ENCODE results near the gene MUC3A.
A peak's percentile ranks its signal among the peaks of the same experiment; 100 is the strongest.
"Not testable (repeated sequence)": the region's sequence is repeated elsewhere in the genome, so short reads cannot be mapped to it uniquely, and the experiment has no call there.

MUC3A gene

DNA sequence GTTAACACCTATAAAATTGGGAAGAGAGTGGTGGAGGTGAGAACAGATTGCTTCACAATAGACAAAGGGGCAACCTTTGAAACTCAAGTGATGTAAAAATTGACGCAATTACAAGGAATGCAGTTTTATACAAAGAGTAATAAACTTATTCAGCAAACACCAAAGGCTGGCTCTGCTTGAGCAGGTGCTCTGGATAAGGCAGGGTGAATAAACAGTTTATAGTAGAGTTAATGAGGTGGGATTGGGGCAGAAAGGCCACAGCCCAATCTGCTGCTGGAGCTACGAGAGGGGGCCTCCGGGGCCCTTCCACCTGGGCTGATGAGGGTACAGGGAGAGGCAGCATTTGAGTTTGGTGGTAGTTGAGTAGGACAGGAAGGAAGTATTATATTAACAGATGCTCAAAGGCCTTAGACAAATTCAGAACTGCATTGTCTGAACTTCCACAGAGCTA, 26.1 kb downstream of the MUC3A start:
- DNase-seq, result no peak

DNA sequence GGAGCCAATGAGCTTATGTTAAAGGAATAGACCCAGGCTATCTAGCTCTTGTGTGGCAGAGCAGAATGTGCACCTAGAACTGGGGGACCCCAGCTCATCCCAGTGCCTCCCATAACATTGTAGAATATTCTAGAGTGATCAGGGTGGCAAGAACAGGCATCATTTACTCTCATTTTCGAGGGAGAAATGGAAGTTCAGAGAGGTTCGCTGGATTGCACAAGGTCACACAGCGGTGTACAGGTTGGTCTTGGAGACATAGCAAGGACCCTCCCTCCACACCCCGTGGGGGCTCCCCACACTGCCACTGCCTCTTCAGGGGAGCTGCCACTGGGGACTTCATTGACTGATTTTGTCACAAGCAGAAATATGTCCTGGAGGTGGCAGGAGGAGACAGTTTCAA, 29.0 kb downstream of the MUC3A start:
- DNase-seq, result no peak

DNA sequence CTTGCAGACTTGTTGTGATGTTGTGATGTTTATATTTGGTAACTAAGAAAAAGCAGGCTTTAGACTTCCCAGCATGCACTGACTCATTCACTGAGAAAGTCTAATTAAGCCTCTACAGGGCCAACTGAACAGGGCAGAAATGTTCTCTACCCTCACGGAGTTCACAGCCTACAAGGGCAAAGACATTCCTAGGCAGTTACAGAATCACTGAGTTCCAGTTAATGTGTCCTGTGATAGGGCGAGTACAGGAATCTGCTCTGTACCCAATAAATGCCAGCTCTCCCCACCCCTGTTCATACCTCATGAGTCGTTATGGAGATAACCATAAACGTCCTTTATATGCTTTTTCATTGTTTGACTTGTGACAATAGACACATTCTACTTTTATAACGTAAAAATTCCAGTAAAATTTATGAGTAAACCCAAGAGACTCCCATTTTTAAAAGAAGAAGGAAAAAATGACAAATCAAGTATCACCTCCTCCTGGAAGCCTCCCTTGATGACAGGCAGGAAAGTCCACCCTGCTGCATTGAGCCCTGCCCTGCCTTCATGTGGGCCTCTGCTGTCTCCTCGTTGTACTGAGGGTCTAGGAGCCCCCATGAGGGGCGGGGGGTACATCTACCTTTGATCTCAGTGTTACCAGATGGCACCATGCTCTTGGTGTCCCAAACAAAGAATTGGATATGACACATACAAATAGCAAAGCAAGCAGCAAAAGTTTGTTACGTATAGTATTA, 34.3 kb downstream of the MUC3A start:
- DNase-seq, result no peak

DNA sequence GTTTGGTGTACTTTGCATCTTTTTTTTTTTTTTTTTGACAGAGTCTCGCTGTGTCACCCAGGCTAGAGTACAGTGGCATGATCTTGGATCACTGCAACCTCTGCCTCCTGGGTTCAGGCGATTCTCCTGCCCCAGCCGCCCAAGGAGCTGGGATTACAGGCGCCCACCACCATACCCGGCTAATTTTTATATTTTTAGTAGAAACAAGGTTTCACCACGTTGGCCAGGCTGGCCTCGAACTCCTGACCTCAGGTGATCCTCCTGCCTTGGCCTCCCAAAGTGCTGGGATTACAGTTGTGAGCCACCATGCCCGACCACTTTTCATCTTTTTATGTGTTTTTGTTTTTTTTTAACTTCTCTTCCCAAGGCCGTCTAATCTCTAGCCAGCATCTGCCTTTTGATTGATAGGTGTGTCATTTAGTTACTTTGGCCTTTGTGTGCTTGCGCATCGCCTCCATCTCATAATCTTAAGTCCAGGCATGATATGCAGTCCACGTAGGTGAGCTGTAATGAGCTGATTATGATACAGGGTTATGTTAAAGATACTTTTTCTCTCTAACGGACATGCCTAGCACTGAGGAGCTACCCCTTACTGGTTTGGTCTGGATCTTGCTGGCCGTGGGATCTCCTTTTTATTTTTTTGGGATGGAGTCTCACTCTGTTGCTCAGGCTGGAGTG, 35.0 kb downstream of the MUC3A start:
- DNase-seq, result not testable (repeated sequence)

DNA sequence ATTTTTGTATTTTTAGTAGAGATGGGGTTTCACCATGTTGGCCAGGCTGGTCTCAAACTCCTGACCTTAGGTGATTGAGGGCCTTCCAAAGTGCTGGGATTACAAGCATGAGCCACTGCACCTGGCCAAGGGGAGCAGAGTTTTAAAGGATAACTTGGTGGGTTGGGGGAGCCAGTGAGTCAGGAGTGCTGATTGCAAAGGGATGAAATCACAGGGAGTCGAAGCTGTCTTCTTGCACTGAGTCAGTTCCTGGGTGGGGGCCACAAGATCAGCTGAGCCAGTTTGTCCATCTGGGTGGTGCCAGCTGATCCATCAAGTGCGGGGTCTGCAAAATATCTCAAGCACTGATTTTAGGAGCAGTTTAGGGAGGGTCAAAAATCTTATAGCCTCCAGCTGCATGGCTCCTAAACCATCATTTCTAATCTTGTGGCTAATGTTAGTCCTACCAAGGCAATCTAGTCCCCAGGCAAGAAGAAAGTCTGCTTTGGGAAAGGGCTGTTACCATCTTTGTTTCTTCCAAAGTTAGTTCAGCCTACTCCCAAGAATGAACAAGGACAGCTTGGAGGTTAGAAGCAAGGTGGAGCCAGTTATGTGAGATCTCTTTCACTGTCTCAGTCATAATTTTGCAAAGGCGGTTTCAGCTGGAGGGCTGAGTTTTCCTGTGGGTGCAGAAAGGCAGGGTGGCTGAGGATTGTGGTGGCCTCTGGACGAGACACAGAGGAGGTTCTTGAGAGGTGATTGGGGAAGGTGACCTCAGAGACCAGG, 35.9 kb downstream of the MUC3A start:
- not testable (repeated sequence) for DNase-seq

GRCh38 chr7:100991631-100992030, 42.3 kb downstream of the MUC3A start:
- no peak for DNase-seq

DNA sequence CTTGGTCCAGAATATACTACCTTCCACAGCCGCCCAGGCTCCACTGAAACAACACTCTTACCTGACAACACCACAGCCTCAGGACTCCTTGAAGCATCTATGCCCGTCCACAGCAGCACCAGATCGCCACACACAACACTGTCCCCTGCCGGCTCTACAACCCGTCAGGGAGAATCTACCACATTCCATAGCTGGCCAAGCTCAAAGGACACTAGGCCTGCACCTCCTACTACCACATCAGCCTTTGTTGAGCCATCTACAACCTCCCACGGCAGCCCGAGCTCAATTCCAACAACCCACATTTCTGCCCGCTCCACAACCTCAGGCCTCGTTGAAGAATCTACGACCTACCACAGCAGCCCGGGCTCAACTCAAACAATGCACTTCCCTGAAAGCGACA, 42.9 kb downstream of the MUC3A start:
- not testable (repeated sequence) for DNase-seq

DNA sequence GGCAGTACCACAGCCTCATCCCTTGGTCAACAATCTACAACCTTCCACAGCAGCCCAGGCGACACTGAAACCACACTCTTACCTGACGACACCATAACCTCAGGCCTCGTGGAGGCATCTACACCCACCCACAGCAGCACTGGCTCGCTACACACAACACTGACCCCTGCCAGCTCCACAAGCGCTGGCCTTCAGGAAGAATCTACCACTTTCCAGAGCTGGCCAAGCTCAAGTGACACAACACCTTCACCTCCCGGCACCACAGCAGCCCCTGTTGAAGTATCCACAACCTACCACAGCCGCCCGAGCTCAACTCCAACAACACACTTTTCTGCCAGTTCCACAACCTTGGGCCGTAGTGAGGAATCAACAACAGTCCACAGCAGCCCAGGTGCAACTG, 45.3 kb downstream of the MUC3A start:
- DNase-seq, result not testable (repeated sequence)

DNA sequence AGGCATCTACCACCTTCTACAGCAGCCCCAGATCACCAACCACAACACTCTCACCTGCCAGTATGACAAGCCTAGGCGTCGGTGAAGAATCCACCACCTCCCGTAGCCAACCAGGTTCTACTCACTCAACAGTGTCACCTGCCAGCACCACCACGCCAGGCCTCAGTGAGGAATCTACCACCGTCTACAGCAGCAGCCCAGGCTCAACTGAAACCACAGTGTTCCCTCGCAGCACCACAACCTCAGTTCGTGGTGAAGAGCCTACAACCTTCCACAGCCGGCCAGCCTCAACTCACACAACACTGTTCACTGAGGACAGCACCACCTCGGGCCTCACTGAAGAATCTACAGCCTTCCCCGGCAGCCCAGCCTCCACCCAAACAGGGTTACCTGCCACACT, 49.2 kb downstream of the MUC3A start:
- not testable (repeated sequence) for DNase-seq

DNA sequence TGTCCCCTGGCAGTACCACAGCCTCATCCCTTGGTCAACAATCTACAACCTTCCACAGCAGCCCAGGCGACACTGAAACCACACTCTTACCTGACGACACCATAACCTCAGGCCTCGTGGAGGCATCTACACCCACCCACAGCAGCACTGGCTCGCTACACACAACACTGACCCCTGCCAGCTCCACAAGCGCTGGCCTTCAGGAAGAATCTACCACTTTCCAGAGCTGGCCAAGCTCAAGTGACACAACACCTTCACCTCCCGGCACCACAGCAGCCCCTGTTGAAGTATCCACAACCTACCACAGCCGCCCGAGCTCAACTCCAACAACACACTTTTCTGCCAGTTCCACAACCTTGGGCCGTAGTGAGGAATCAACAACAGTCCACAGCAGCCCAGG, 50.0 kb downstream of the MUC3A start:
- DNase-seq, result not testable (repeated sequence)

DNA sequence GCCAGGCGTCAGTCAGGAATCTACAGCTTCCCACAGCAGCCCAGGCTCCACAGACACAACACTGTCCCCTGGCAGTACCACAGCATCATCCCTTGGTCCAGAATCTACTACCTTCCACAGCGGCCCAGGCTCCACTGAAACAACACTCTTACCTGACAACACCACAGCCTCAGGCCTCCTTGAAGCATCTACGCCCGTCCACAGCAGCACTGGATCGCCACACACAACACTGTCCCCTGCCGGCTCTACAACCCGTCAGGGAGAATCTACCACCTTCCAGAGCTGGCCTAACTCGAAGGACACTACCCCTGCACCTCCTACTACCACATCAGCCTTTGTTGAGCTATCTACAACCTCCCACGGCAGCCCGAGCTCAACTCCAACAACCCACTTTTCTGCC, 50.7 kb downstream of the MUC3A start:
- not testable (repeated sequence) for DNase-seq

GRCh38 chr7:101002333-101002732, 53.0 kb downstream of the MUC3A start:
- not testable (repeated sequence) for DNase-seq

DNA sequence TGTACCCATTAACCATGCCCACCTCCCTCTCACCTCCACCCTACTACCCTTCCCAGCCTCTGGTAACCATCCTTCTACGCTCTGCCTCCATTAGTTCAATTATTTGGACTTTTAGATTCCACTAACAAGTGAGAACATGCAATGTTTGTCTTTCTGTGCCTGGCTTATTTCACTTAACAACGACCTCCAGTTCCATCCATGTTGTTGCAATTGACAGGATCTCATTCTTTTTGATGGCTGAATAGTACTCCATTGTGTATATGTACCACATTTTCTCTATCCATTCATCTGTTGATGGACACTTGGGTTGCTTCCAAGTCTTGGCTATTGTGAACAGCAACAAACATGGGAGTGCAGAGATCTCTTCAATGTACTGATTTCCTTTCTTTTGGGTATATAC, 58.0 kb downstream of the MUC3A start:
- DNase-seq, result not testable (repeated sequence)

DNA sequence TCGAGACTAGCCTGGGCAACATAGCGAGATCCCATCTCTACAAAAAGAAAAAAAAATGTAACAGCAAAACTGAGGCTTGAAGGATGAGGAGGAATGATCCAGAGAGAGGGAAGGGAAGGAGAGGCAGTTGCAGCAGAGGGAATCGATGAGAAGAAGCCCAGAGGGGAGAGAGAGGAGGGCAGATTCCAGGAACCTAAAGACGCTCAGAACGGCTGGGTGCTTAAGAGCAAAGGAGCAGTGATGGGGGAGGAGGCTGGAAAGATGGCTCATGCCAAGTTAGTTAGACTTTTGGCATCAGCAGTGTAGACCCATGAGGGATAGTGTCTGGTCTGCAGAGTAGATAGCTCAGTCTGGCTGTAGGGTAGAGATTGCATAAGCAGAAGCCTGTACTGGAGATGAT, 60.3 kb downstream of the MUC3A start:
- DNase-seq, result no peak

GRCh38 chr7:101012931-101013330, 63.6 kb downstream of the MUC3A start:
- no peak for DNase-seq

GRCh38 chr7:101015626-101016025, 66.3 kb downstream of the MUC3A start:
- no peak for DNase-seq

GRCh38 chr7:101017064-101017777, 67.9 kb downstream of the MUC3A start:
- DNase-seq, result peak; percentile 73
